Tibial nerve (tissue), 4 donors: ENCODE results near the gene CCDC85C.

Experiments
- EP300 ChIP-seq, 2 donors: sonication (generic); formaldehyde crosslinking; IDR thresholded peaks; one replicate each; pipeline ENCODE4 v1.6.1; 2017; ENCODE audit warnings: antibody characterized with exemption in 2 of 2, mild to moderate bottlenecking in 1 of 2
- TF ChIP-seq, protein P1 (sequence below), 5 experiments: fragments of 200-600 bp in 3 of 5; fragments of 450-650 bp in 2 of 5; sonication (generic) in 3 of 5; IDR thresholded peaks; one replicate each; pipeline ENCODE4 v1.5.1; 2016 to 2019; ENCODE audit warnings: antibody characterized with exemption in 5 of 5, mild to moderate bottlenecking in 3 of 5, moderate library complexity in 2 of 5

DNA sequence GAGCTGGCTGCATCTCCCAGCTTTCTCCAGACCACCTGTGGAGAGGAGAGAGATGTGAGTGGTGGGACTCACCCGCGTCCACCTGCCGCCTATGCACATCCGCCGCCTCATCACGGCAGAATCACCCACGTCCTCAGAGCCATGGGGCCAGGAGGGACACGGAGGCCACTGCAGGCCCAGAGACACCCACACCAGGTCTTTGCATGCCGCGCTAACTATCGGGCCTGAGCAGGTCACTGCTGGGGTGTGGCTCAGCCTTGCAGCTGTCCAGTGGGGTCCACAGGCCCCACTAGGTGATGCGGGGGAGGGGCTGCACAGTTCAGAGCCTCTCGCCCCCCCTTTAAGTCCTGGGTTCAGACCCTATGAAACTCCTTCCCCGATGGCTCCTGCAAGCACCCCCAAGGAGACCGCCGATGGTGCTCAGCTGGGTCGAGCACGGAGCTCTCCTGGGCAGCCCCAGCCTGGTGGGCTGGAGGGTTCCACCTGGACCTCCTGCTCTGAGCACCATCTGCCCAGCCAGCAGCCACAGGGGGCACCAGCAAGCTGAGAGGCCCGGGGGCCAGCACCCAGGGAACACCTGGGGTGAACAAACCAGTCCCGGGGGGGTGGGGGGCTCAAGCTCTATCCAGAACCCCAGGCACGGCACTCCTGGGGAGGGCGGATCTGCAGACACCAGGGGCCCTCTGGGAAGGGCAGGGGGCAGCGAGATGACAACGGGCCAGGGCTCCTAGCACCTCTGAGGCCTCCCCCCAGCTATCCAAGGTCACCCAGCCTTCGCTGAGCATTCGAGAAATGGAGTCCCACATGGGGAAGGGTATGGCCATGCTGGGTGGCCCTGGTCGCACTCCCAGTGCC is 88.5 kb downstream of the CCDC85C start:
- TF ChIP-seq, protein P1, sequence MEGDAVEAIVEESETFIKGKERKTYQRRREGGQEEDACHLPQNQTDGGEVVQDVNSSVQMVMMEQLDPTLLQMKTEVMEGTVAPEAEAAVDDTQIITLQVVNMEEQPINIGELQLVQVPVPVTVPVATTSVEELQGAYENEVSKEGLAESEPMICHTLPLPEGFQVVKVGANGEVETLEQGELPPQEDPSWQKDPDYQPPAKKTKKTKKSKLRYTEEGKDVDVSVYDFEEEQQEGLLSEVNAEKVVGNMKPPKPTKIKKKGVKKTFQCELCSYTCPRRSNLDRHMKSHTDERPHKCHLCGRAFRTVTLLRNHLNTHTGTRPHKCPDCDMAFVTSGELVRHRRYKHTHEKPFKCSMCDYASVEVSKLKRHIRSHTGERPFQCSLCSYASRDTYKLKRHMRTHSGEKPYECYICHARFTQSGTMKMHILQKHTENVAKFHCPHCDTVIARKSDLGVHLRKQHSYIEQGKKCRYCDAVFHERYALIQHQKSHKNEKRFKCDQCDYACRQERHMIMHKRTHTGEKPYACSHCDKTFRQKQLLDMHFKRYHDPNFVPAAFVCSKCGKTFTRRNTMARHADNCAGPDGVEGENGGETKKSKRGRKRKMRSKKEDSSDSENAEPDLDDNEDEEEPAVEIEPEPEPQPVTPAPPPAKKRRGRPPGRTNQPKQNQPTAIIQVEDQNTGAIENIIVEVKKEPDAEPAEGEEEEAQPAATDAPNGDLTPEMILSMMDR (IDR thresholded peaks at IDR 0.05): no peak
- no peak for TF ChIP-seq EP300 (IDR thresholded peaks at IDR 0.05)
